Neural progenitor cell (in vitro differentiated cells): ENCODE measurements around the gene ERLEC1. TPM values are rescaled to one million over a fixed set of nuclear protein-coding genes. Genes with fewer than 3 reads are reported as not detected.

ENCODE experiments used
- DNase-seq: peaks from one replicate; pipeline ENCODE4 v3.0.0-alpha.2; 2016; ENCODE audit warnings: low spot score
- H2AFZ ChIP-seq: fragments of 200-600 bp; sonication (generic); replicated peaks from 2 replicates; pipeline ENCODE4 v1.6.1; 2016; ENCODE audit warnings: antibody characterized with exemption
- H3F3A ChIP-seq: fragments of 200-600 bp; sonication (generic); 2 replicates; pipeline ENCODE4 v1.6.1; 2016; ENCODE audit warnings: antibody characterized with exemption, low read depth
- H3K27ac ChIP-seq: fragments of 200-600 bp; sonication (generic); 2 replicates; pipeline ENCODE4 v1.5.1; 2016; ENCODE audit warnings: mild to moderate bottlenecking
- H3K27me3 ChIP-seq: fragments of 200-600 bp; sonication (generic); 2 replicates; pipeline ENCODE4 v1.6.1; 2016; ENCODE audit warnings: mild to moderate bottlenecking, moderate library complexity
- H3K36me3 ChIP-seq: fragments of 200-600 bp; sonication (generic); 2 replicates; pipeline ENCODE4 v1.5.1; 2016
- H3K4me1 ChIP-seq: fragments of 200-600 bp; sonication (generic); 2 replicates; pipeline ENCODE4 v1.6.1; 2016; ENCODE audit warnings: mixed run types
- H3K4me2 ChIP-seq: fragments of 200-600 bp; sonication (generic); 2 replicates; pipeline ENCODE4 v1.6.1; 2016
- H3K4me3 ChIP-seq: fragments of 200-600 bp; sonication (generic); 2 replicates; pipeline ENCODE4 v1.5.1; 2016
- H3K79me2 ChIP-seq: fragments of 200-600 bp; sonication (generic); 2 replicates; pipeline ENCODE4 v1.6.1; 2016; ENCODE audit warnings: low read depth
- H3K9ac ChIP-seq: fragments of 200-600 bp; sonication (generic); 2 replicates; pipeline ENCODE4 v1.6.1; 2016
- H3K9me3 ChIP-seq: fragments of 200-600 bp; sonication (generic); 2 replicates; pipeline ENCODE4 v1.5.1; 2016; ENCODE audit warnings: low read depth
- H4K20me1 ChIP-seq: fragments of 200-600 bp; sonication (generic); 2 replicates; pipeline ENCODE4 v1.6.1; 2016; ENCODE audit warnings: low read depth
- H3K27ac Mint-ChIP-seq: 3 replicates; pipeline ENCODE4 v1.8.0; 2021; ENCODE audit warnings: mixed read lengths
- H3K27me3 Mint-ChIP-seq: 2 replicates; pipeline ENCODE4 v1.8.0; 2022; ENCODE audit warnings: low read depth, mild to moderate bottlenecking, inconsistent platforms, moderate library complexity, mixed read lengths; ENCODE audit not compliant: insufficient read depth
- H3K36me3 Mint-ChIP-seq: 3 replicates; pipeline ENCODE4 v1.8.0; 2021; ENCODE audit warnings: mixed read lengths
- H3K4me1 Mint-ChIP-seq: 3 replicates; pipeline ENCODE4 v1.8.0; 2021; ENCODE audit warnings: mixed read lengths
- H3K4me3 Mint-ChIP-seq: 3 replicates; pipeline ENCODE4 v1.8.0; 2021; ENCODE audit warnings: mild to moderate bottlenecking, moderate library complexity, mixed read lengths
- H3K9me3 Mint-ChIP-seq: 3 replicates; pipeline ENCODE4 v1.8.0; 2020; ENCODE audit warnings: mixed read lengths
- EZH2 ChIP-seq: fragments of 200-600 bp; sonication (generic); IDR thresholded peaks from 2 replicates; pipeline ENCODE4 v1.6.1; 2017; ENCODE audit warnings: antibody characterized with exemption, mild to moderate bottlenecking, moderate library complexity
- EZH2phosphoT487 ChIP-seq: fragments of 200-600 bp; sonication (generic); IDR thresholded peaks from 2 replicates; pipeline ENCODE4 v1.6.1; 2017; ENCODE audit warnings: antibody characterized with exemption
- total RNA-seq: library from RNA; depleted of rRNA; stranded (reverse); fragments of >200 nt; gene quantifications from 2 replicates; pipeline ENCODE4 v1.2.3, GENCODE V29; 2015; ENCODE audit warnings: low replicate concordance
- TF ChIP-seq, protein P1 (sequence below): fragments of 200-600 bp; sonication (generic); IDR thresholded peaks from 2 replicates; pipeline ENCODE4 v1.5.1; 2017; ENCODE audit warnings: antibody characterized with exemption, mild to moderate bottlenecking

The ERLEC1 gene, protein sequence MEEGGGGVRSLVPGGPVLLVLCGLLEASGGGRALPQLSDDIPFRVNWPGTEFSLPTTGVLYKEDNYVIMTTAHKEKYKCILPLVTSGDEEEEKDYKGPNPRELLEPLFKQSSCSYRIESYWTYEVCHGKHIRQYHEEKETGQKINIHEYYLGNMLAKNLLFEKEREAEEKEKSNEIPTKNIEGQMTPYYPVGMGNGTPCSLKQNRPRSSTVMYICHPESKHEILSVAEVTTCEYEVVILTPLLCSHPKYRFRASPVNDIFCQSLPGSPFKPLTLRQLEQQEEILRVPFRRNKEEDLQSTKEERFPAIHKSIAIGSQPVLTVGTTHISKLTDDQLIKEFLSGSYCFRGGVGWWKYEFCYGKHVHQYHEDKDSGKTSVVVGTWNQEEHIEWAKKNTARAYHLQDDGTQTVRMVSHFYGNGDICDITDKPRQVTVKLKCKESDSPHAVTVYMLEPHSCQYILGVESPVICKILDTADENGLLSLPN
- total RNA-seq = 33.3 and 43.4 TPM in 2 replicates

DNA sequence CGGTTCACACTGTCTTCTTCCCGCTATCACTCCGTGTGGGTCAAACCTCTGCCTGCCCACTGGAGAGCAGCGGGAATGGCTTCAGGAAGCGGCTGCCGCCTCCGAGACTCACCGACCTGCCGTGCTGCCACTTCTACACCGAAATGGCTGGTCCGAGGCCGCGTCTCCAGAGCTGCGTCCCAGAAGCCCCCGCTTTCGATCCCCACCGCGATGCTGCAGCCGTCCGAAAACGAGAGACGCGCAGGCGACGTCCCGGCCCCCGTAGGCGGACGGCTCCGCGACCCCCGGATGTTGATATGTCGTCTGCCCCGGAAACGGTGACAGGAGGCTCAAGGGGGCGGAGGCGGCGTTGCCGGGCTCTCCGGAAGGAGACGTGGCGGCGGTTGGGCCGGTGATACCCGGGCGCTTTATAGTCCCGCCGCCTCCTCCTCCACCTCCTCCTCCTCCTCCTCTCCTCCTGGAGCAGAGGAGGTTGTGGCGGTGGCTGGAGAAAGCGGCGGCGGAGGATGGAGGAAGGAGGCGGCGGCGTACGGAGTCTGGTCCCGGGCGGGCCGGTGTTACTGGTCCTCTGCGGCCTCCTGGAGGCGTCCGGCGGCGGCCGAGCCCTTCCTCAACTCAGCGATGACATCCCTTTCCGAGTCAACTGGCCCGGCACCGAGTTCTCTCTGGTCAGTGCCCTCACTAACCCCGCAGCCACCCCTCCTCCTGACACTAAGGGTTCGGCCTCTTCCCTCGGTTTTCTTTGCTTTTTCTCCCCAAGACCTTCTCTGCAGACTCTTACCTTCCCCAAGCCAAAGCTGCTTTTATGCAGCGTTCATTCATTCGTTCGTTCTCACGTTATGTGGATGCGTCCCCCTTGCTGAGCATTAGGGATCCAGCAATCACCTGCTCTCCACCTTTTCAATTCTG, at the start of gene ERLEC1, which contains the start of gene ASB3:
Gene ERLEC1 (plus strand): TSS at position 340 of the 909 bp plus-strand sequence. CDS start 167 bp downstream, at position 507.
Gene ASB3 (minus strand): TSS at position 249 of the 909 bp plus-strand sequence. CDS start 21,381 bp downstream, outside the sequence.
- peak; percentile 40 for TF ChIP-seq EZH2
- no peak for TF ChIP-seq EZH2phosphoT487
- Histone ChIP-seq H3K9me3 (no peaks in the 10 kb centered on the region), H2AFZ (peak within 1 kb of the TSS; percentile 95), H3F3A (peaks cover 13% of the 10 kb centered on the region), H3K4me1 (peaks cover 21% of the 10 kb centered on the region), H3K79me2 (peaks cover 96% of the 10 kb centered on the region), H3K4me2 (peak within 1 kb of the TSS; percentile 100), H3K36me3 (no peaks in the 10 kb centered on the region), H4K20me1 (peaks cover 39% of the 10 kb centered on the region), H3K27me3 (no peaks in the 10 kb centered on the region), H3K9ac (peak within 1 kb of the TSS; percentile 86), H3K27ac (peak within 1 kb of the TSS; percentile 88), H3K4me3 (peak within 1 kb of the TSS; percentile 75)
- peak within 1 kb of the TSS; percentile 98 for H3K27ac Mint-ChIP-seq
- H3K9me3 Mint-ChIP-seq = no peaks in the 10 kb centered on the region
- peaks cover 33% of the 10 kb centered on the region for H3K4me1 Mint-ChIP-seq
- peaks cover 5% of the 10 kb centered on the region for H3K36me3 Mint-ChIP-seq
- peaks cover 2% of the 10 kb centered on the region for H3K27me3 Mint-ChIP-seq
- peak; percentile 95 for DNase-seq
- H3K4me3 Mint-ChIP-seq = peak within 1 kb of the TSS; percentile 98

DNA sequence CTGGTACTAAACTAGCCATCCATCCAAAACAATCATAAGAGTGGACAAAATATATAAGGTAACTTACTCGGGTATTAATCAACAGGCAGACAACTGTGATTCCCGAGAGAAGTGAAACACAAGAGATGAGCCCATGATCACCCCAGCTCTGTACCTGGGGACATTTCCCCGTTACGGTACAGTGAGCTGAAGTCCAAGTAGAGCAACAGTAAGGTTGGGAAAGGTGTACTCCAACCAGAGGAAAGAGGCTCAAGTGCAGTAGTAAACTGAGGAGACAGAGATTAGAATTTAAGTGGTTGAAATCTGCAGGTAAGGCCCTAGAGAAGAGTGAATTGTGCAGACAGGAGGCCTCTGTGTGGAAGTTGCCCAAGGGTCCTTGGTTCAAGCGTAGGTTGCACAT, 49.8 kb upstream of the ERLEC1 start:
- Mint-ChIP-seq H3K4me3 (no peak overlapping the region), H3K9me3 (peaks cover 7% of the 10 kb centered on the region), H3K27me3 (no peaks in the 10 kb centered on the region), H3K27ac (no peak overlapping the region), H3K4me1 (peaks cover 4% of the 10 kb centered on the region), H3K36me3 (peaks cover 26% of the 10 kb centered on the region)
- TF ChIP-seq EZH2phosphoT487 = no peak
- TF ChIP-seq, protein P1, sequence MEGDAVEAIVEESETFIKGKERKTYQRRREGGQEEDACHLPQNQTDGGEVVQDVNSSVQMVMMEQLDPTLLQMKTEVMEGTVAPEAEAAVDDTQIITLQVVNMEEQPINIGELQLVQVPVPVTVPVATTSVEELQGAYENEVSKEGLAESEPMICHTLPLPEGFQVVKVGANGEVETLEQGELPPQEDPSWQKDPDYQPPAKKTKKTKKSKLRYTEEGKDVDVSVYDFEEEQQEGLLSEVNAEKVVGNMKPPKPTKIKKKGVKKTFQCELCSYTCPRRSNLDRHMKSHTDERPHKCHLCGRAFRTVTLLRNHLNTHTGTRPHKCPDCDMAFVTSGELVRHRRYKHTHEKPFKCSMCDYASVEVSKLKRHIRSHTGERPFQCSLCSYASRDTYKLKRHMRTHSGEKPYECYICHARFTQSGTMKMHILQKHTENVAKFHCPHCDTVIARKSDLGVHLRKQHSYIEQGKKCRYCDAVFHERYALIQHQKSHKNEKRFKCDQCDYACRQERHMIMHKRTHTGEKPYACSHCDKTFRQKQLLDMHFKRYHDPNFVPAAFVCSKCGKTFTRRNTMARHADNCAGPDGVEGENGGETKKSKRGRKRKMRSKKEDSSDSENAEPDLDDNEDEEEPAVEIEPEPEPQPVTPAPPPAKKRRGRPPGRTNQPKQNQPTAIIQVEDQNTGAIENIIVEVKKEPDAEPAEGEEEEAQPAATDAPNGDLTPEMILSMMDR = no peak
- TF ChIP-seq EZH2 = no peak
- Histone ChIP-seq H2AFZ (no peak overlapping the region), H4K20me1 (no peaks in the 10 kb centered on the region), H3K36me3 (no peaks in the 10 kb centered on the region), H3K4me3 (no peak overlapping the region), H3K27me3 (no peaks in the 10 kb centered on the region), H3K4me2 (no peak overlapping the region), H3K4me1 (no peaks in the 10 kb centered on the region), H3K9ac (no peak overlapping the region), H3F3A (no peaks in the 10 kb centered on the region), H3K27ac (no peak overlapping the region), H3K79me2 (peaks cover 4% of the 10 kb centered on the region), H3K9me3 (no peaks in the 10 kb centered on the region)
- DNase-seq = no peak

DNA sequence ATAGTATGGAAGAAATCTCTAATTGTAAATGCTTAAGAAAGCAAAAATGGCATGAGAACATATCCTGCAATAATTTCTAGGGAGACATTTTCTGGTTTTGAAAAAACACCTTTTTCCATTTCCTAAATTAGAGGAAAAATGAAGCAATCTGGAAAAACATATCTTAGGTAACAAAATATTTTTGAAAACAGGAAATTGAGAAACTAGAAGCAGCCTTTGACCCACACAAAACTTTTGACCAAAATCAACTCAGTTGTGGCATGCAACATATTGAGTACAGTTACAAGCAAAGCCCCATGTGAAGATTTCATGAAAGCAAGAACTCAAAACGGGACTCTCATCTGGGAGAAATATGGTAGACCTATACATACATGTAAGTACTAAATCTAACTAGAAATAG, 47.8 kb upstream of the ERLEC1 start:
- no peak for TF ChIP-seq EZH2phosphoT487
- TF ChIP-seq, protein P1 = no peak
- no peak for TF ChIP-seq EZH2
- H3K27ac Mint-ChIP-seq = no peak overlapping the region
- peaks cover 7% of the 10 kb centered on the region for H3K9me3 Mint-ChIP-seq
- Histone ChIP-seq H3K4me1 (no peaks in the 10 kb centered on the region), H3K9ac (no peak overlapping the region), H3K36me3 (no peaks in the 10 kb centered on the region), H3K27ac (no peak overlapping the region), H3K27me3 (no peaks in the 10 kb centered on the region), H4K20me1 (no peaks in the 10 kb centered on the region), H3K9me3 (no peaks in the 10 kb centered on the region), H3F3A (no peaks in the 10 kb centered on the region), H2AFZ (no peak overlapping the region), H3K4me2 (no peak overlapping the region), H3K4me3 (no peak overlapping the region), H3K79me2 (peaks cover 4% of the 10 kb centered on the region)
- no peak for DNase-seq
- peaks cover 28% of the 10 kb centered on the region for H3K36me3 Mint-ChIP-seq
- H3K27me3 Mint-ChIP-seq = no peaks in the 10 kb centered on the region
- peaks cover 5% of the 10 kb centered on the region for H3K4me1 Mint-ChIP-seq
- H3K4me3 Mint-ChIP-seq = no peak overlapping the region
